Measurements from ENCODE around the gene ATP4B.

The ATP4B gene

DNA sequence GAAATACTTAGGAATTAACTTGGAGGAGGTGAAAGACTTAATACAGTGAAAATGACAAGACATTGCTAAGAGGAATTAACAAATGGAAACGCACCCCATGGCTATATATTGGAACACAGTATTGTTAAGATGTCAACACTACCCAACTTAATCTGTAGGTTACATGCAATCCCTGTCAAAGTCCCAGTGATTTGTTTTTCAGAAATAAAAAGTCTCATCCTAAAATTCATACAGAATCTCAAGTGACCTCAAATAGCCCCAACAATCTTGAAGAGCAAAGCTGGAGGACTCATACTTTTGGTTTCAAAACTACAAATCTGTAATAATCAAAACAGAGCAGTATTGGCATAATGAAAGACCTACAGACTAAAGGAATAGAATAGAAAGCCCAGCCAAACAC, 13.2 kb downstream of the ATP4B start:
- in situ Hi-C loops (cut with HindIII; ENCODE audit: low sequenced_read_pairs): no loop called here
- H3K4me3 ChIP-seq (ENCODE audit: low read depth, low read length): no peak overlapping the region
- TF ChIP-seq, protein P1, sequence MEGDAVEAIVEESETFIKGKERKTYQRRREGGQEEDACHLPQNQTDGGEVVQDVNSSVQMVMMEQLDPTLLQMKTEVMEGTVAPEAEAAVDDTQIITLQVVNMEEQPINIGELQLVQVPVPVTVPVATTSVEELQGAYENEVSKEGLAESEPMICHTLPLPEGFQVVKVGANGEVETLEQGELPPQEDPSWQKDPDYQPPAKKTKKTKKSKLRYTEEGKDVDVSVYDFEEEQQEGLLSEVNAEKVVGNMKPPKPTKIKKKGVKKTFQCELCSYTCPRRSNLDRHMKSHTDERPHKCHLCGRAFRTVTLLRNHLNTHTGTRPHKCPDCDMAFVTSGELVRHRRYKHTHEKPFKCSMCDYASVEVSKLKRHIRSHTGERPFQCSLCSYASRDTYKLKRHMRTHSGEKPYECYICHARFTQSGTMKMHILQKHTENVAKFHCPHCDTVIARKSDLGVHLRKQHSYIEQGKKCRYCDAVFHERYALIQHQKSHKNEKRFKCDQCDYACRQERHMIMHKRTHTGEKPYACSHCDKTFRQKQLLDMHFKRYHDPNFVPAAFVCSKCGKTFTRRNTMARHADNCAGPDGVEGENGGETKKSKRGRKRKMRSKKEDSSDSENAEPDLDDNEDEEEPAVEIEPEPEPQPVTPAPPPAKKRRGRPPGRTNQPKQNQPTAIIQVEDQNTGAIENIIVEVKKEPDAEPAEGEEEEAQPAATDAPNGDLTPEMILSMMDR (IDR thresholded peaks at IDR 0.05; ENCODE audit: low read depth, low read length, missing control alignments): no peak
- no peak for DNase-seq (ENCODE audit: low read depth)

DNA sequence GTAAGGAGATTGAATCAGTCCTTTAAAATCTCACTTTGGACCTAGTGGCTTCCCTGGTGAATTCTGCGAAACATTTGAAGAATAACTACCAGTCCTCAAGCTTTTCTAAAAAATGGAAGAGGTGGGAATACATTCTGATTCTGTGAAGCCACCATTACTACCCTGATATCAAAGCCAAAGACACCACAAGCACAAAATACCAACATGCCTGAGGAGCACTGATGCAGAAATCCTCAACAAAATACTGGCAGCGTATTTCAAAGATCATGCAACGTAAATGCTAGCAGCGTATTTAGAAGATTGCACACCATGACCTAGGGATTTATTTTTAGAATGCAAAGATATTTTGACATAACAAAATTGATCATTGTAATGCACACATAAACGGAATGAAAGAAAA, 14.4 kb downstream of the ATP4B start:
- peak; percentile 84 for DNase-seq (ENCODE audit: low read depth)
- H3K4me3 ChIP-seq (ENCODE audit: low read depth, low read length): no peak overlapping the region
- TF ChIP-seq, protein P1 (IDR thresholded peaks at IDR 0.05; ENCODE audit: low read depth, low read length, missing control alignments): no peak
- in situ Hi-C loops (cut with HindIII; ENCODE audit: low sequenced_read_pairs): no loop called here

DNA sequence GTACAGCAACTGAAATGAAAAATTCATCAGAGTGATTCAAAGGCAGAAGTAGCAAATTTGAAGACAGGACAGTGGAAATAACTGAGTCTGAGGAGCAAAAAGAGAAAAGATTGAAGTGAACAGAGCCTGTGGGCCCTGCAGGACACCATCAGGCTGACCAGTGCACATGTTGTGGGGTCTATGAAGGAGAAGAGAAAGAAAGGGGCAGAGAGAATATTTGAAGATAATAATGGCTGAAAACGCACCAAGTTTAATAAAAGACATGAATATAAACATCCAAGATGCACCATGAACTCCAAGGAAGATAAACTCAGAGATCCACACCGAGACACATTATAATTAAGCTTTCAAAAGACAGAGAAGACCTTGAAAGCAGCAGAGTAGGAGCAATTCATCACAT, 15.4 kb downstream of the ATP4B start:
- TF ChIP-seq, protein P1 (IDR thresholded peaks at IDR 0.05; ENCODE audit: low read depth, low read length, missing control alignments): no peak
- H3K4me3 ChIP-seq (ENCODE audit: low read depth, low read length): no peak overlapping the region
- DNase-seq (ENCODE audit: low read depth): no peak
- in situ Hi-C loops (cut with HindIII; ENCODE audit: low sequenced_read_pairs): no loop called here

DNA sequence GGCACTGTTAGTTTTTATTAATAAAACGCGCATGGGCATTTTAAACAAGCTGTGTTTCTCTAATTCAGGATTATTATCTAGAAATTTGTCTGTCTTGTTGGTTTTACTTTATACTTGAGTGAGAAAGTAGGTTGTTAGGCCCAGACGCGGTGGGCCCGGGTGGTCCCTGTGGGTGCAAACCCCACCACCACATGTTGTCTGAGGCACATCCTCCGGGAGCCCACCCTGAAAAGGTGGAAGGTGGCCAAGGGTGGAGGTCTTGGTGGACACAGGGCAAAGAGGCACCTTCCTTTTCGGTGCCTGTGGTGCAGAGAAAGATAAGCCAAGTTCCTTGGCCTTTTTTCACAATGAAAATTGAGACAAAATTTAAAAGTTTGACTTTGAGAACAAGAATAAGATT, 16.6 kb downstream of the ATP4B start:
- H3K4me3 ChIP-seq (ENCODE audit: low read depth, low read length): no peak overlapping the region
- in situ Hi-C loops (cut with HindIII; ENCODE audit: low sequenced_read_pairs): no loop called here
- TF ChIP-seq, protein P1 (IDR thresholded peaks at IDR 0.05; ENCODE audit: low read depth, low read length, missing control alignments): no peak
- DNase-seq (ENCODE audit: low read depth): no peak

DNA sequence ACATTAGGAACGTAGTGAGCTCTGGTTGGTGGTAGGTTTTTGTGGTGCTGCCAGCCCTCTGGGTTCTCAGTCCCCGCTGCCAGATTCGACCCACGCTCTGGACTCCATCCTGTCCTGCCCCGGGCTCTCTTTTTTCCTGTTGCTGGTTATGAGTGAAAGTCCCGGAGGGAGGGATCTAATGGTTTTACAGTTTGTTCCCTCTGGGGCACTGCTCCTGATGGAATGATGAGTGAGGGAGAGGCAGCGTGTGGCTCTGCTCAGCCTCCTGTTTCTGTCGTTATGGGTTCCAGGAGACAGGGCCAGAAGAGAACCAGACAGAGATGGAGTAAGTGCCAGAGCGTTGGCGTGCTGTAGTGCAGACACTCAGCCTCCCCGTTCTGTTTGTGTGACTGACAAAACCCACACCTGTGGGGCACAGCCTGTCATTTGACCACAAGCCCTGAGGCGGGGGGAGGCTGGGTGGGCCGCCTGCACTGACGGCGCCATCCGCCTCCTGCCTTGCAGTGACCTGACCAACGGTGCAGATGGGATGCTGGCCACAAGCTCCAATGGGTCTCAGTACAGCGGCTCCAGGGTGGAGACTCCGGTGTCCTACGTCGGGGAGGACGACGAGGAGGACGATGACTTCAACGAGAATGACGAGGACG, 18.3 kb downstream of the ATP4B start:
- in situ Hi-C loops (cut with HindIII; ENCODE audit: low sequenced_read_pairs): no loop called here
- TF ChIP-seq, protein P1 (IDR thresholded peaks at IDR 0.05; ENCODE audit: low read depth, low read length, missing control alignments): no peak
- no peak for DNase-seq (ENCODE audit: low read depth)
- no peak overlapping the region for H3K4me3 ChIP-seq (ENCODE audit: low read depth, low read length)

DNA sequence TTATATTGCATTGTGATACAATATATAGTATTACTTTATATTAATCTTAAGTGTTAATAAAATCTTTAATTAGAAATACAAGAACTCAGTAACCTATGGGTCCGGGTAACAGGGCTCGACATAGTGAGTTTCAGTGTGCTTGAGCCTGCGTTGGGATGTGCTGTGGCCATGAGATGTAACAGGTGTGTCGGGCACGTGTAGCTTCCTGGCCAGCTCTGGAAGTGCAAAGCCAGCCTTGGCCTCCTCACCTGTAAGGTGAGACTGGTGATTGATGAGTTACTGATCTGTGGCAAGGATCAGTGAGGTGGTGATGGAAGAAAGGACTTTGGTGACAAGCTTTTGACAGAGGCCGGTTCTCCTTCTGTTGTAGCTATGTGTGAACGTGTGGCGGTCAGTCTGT, 19.2 kb downstream of the ATP4B start:
- in situ Hi-C loops (cut with HindIII; ENCODE audit: low sequenced_read_pairs): no loop called here
- DNase-seq (ENCODE audit: low read depth): no peak
- TF ChIP-seq, protein P1 (IDR thresholded peaks at IDR 0.05; ENCODE audit: low read depth, low read length, missing control alignments): no peak
- no peak overlapping the region for H3K4me3 ChIP-seq (ENCODE audit: low read depth, low read length)

Data from astrocyte of the cerebellum (primary cell).